H1 (cell line): ENCODE results near the gene NCAPD3. TPM values are rescaled to one million over a fixed set of nuclear protein-coding genes. Genes with fewer than 3 reads are reported as not detected.

Source experiments
- CTCF ChIA-PET: fragments of 300-600 bp; sonication (Branson Sonifier 250); formaldehyde crosslinking; loops from one replicate; lab custom pipeline; 2021; ENCODE audit not compliant: partially characterized antibody; lab: Charles Lee
- POLR2A ChIA-PET: fragments of 300-600 bp; sonication (Branson Sonifier 250); formaldehyde crosslinking; loops from one replicate; lab custom pipeline; 2021; ENCODE audit warnings: inconsistent platforms; ENCODE audit not compliant: partially characterized antibody; lab: Charles Lee
- DNase-seq, 2 experiments: peaks; one replicate each; pipeline versions ENCODE4 v3.0.0 to v3.0.0-alpha.2; 2010 to 2022; ENCODE audit warnings: low spot score in 2 of 2, low read depth in 1 of 2, mixed read lengths in 1 of 2
- FAIRE-seq: peaks from 2 replicates; lab custom pipeline; 2011; peaks lifted over from hg19 to GRCh38; lab: Jason Lieb, UNC
- H2AFZ ChIP-seq: 2 replicates; pipeline ENCODE4 v1.8.1; 2012; ENCODE audit warnings: low read length, inconsistent platforms
- H2AK5ac ChIP-seq: 2 replicates; pipeline ENCODE4 v1.6.1; 2013; ENCODE audit warnings: low read depth, low read length
- H2BK120ac ChIP-seq: replicated peaks from 2 replicates; pipeline ENCODE3; 2013; ENCODE audit warnings: low read depth, low read length, inconsistent platforms
- H2BK12ac ChIP-seq: 2 replicates; pipeline ENCODE4 v1.6.1; 2013; ENCODE audit warnings: low read depth, low read length
- H2BK15ac ChIP-seq: 2 replicates; pipeline ENCODE4 v1.6.1; 2013; ENCODE audit warnings: low read length
- H2BK20ac ChIP-seq: 2 replicates; pipeline ENCODE4 v1.6.1; 2013; ENCODE audit warnings: low read length
- H2BK5ac ChIP-seq: 2 replicates; pipeline ENCODE4 v1.6.1; 2013; ENCODE audit warnings: low read depth, low read length
- H3K14ac ChIP-seq: 2 replicates; pipeline ENCODE4 v1.6.1; 2013; ENCODE audit warnings: inconsistent platforms; ENCODE audit not compliant: insufficient read length
- H3K18ac ChIP-seq: 2 replicates; pipeline ENCODE4 v1.6.1; 2013; ENCODE audit warnings: low read length; ENCODE audit errors: extremely low read depth
- H3K23ac ChIP-seq: 2 replicates; pipeline ENCODE4 v1.6.1; 2013; ENCODE audit warnings: inconsistent platforms; ENCODE audit not compliant: insufficient read length
- H3K23me2 ChIP-seq: 2 replicates; pipeline ENCODE4 v1.6.1; 2013; ENCODE audit warnings: low read depth, low read length
- H3K27ac ChIP-seq: 2 replicates; pipeline ENCODE4 v1.6.1; 2011; ENCODE audit warnings: low read depth, low read length, inconsistent platforms
- H3K27me3 ChIP-seq, 4 experiments: replicated peaks in 1 of 4; 1 replicate in 1 of 4; 2 replicates in 3 of 4; pipeline versions ENCODE4 v1.6.1 to v1.8.1; 2011 to 2013; ENCODE audit warnings: low read length in 3 of 4, mild to moderate bottlenecking in 3 of 4, inconsistent platforms in 2 of 4, mixed read lengths in 2 of 4, moderate library complexity in 1 of 4; ENCODE audit not compliant: control insufficient read depth in 3 of 4, insufficient read depth in 3 of 4; ENCODE audit errors: extremely low read depth in 1 of 4
- H3K36me3 ChIP-seq, 4 experiments: 2 replicates each; pipeline versions ENCODE4 v1.6.1 to v1.8.1; 2011 to 2013; ENCODE audit warnings: mild to moderate bottlenecking in 4 of 4, low read length in 3 of 4, moderate library complexity in 2 of 4, control low read depth in 1 of 4, inconsistent platforms in 1 of 4; ENCODE audit not compliant: insufficient read depth in 4 of 4, control insufficient read depth in 2 of 4
- H3K4ac ChIP-seq: replicated peaks from 2 replicates; pipeline ENCODE3; 2013; ENCODE audit warnings: low read length, low read depth, mixed read lengths, inconsistent platforms; ENCODE audit not compliant: insufficient read length
- H3K4me1 ChIP-seq, 4 experiments: replicated peaks in 1 of 4; 1 replicate in 1 of 4; 2 replicates in 3 of 4; pipeline versions ENCODE4 v1.6.1 to v1.8.1; 2011 to 2013; ENCODE audit warnings: low read length in 3 of 4, inconsistent platforms in 2 of 4, mixed read lengths in 1 of 4; ENCODE audit not compliant: insufficient read depth in 4 of 4, control insufficient read depth in 3 of 4
- H3K4me2 ChIP-seq, 2 experiments: 2 replicates each; pipeline versions ENCODE4 v1.6.1 to v1.8.1; 2011 to 2013; ENCODE audit warnings: low read depth in 2 of 2, low read length in 2 of 2, control low read depth in 1 of 2, inconsistent platforms in 1 of 2, mild to moderate bottlenecking in 1 of 2; ENCODE audit not compliant: insufficient read depth in 1 of 2
- H3K4me3 ChIP-seq, 4 experiments: fragments of 200-600, 300-600 bp in 1 of 4; sonication (generic), shearing (Covaris generic), sonication (Bioruptor Twin) in 1 of 4; 2 replicates each; pipeline versions ENCODE4 v1.5.1 to v1.8.1; 2011 to 2016; ENCODE audit warnings: low read length in 4 of 4, low read depth in 3 of 4, control low read depth in 2 of 4, inconsistent platforms in 2 of 4, mild to moderate bottlenecking in 2 of 4, mixed read lengths in 1 of 4, moderate library complexity in 1 of 4; ENCODE audit not compliant: insufficient read depth in 2 of 4; ENCODE audit errors: extremely low read depth in 1 of 4
- H3K56ac ChIP-seq: replicated peaks from 2 replicates; pipeline ENCODE3; 2013; ENCODE audit warnings: low read depth, mild to moderate bottlenecking, mixed read lengths, low read length, inconsistent platforms; ENCODE audit not compliant: insufficient read length
- H3K79me1 ChIP-seq: 2 replicates; pipeline ENCODE4 v1.6.1; 2013; ENCODE audit warnings: low read depth, low read length, control low read depth
- H3K79me2 ChIP-seq, 2 experiments: 2 replicates each; pipeline versions ENCODE4 v1.6.1 to v1.8.1; 2012 to 2013; ENCODE audit warnings: low read length in 2 of 2, mild to moderate bottlenecking in 2 of 2, inconsistent platforms in 1 of 2; ENCODE audit not compliant: insufficient read depth in 2 of 2, control insufficient read depth in 1 of 2
- H3K9ac ChIP-seq, 4 experiments: replicated peaks in 1 of 4; 1 replicate in 1 of 4; 2 replicates in 3 of 4; pipeline versions ENCODE4 v1.6.1 to v1.8.1; 2011 to 2013; ENCODE audit warnings: low read depth in 3 of 4, low read length in 3 of 4, control low read depth in 2 of 4, mild to moderate bottlenecking in 2 of 4, moderate library complexity in 2 of 4, inconsistent platforms in 1 of 4; ENCODE audit errors: extremely low read depth in 1 of 4
- H3K9me3 ChIP-seq, 2 experiments: 2 replicates each; pipeline versions ENCODE4 v1.6.1 to v1.8.1; 2012 to 2013; ENCODE audit warnings: mild to moderate bottlenecking in 2 of 2, moderate library complexity in 2 of 2, control low read depth in 1 of 2, inconsistent platforms in 1 of 2, low read depth in 1 of 2, low read length in 1 of 2, mixed read lengths in 1 of 2; ENCODE audit not compliant: insufficient read depth in 2 of 2
- H4K20me1 ChIP-seq, 2 experiments: replicated peaks in 1 of 2; 2 replicates each; pipeline versions ENCODE3 to v1.8.1; 2011 to 2013; ENCODE audit warnings: inconsistent platforms in 2 of 2, low read length in 2 of 2, mild to moderate bottlenecking in 1 of 2; ENCODE audit not compliant: insufficient read depth in 2 of 2, control insufficient read depth in 1 of 2
- H4K5ac ChIP-seq: 2 replicates; pipeline ENCODE4 v1.6.1; 2013; ENCODE audit warnings: low read length, low read depth, mixed read lengths, inconsistent platforms; ENCODE audit not compliant: insufficient read length
- H4K8ac ChIP-seq: 2 replicates; pipeline ENCODE4 v1.8.0; 2013; ENCODE audit warnings: mild to moderate bottlenecking, moderate library complexity, low read length, inconsistent platforms; ENCODE audit not compliant: insufficient read depth; ENCODE audit errors: extremely low read depth
- H4K91ac ChIP-seq: replicated peaks from 2 replicates; pipeline ENCODE3; 2013; ENCODE audit warnings: low read length, mixed read lengths, inconsistent platforms; ENCODE audit not compliant: insufficient read length
- RAD21 ChIP-seq, 2 experiments: IDR thresholded peaks in 1 of 2; conservative IDR thresholded peaks in 1 of 2; 2 replicates each; pipeline ENCODE4 v1.6.1; 2011; ENCODE audit warnings: low read depth in 2 of 2, low read length in 2 of 2, improper control_type of control experiment in 1 of 2, inconsistent platforms in 1 of 2, mild to moderate bottlenecking in 1 of 2, moderate library complexity in 1 of 2
- WGBS, 2 experiments: shearing (Covaris generic) in 1 of 2; methylation state at CpG; one replicate each; pipeline versions ENCODE4 v1.1.6 to v1.1.7; 2013 to 2015; ENCODE audit warnings: low lambda C conversion rate in 2 of 2, mixed read lengths in 2 of 2, inconsistent platforms in 1 of 2, low coverage in 1 of 2, missing lambda C conversion rate in 1 of 2; ENCODE audit not compliant: insufficient replicate concordance in 2 of 2, insufficient coverage in 1 of 2, insufficient read length in 1 of 2; ENCODE audit errors: extremely low coverage in 1 of 2, missing lambda C conversion rate in 1 of 2; 5-methylcytosine and 5-hydroxymethylcytosine counted together
- polyA plus RNA-seq, 7 experiments: library from polyadenylated mRNA; depleted of rRNA in 3 of 7; stranded (reverse) in 5 of 7; unstranded in 2 of 7; fragments of >200 nt in 5 of 7; fragments of 200-250 nt in 2 of 7; gene quantifications; 1 replicate in 5 of 7; 2 replicates in 1 of 7; 4 replicates in 1 of 7; pipeline versions ENCODE4 v1.2.1 to v1.2.3, GENCODE V29; 2011 to 2013; ENCODE audit warnings: missing spikeins in 2 of 7, mixed read lengths in 2 of 7
- total RNA-seq: library from RNA; stranded (reverse); fragmentation: NEBNext Ultra II Directional; extraction: Animal tissue kit (Norgen Biotek cat#: 25700); gene quantifications from 2 replicates; pipeline ENCODE4 v1.2.1, GENCODE V29; 2021

NCAPD3 gene
- total and polyA plus RNA-seq, 2 of the 8 experiments (the other 6 are each of a cell fraction or from before 2014, with no cell fraction given): 26.5 to 55.2 TPM

- Histone ChIP-seq H3K27ac (no peak overlapping the region), H3K4ac (no peak overlapping the region), H3K79me1 (peaks cover 2% of the 10 kb centered on the region; the same call in 1 of the 2 replicates), H3K4me2 (no peak overlapping the region), H2BK5ac (no peak overlapping the region), H2AFZ (no peak overlapping the region), H2AK5ac (no peak overlapping the region), H4K91ac (no peak overlapping the region), H4K5ac (no peak overlapping the region), H3K79me2 (peaks cover 0 to 3% of the 10 kb centered on the region in 2 experiments; a peak in 1 of 4 replicates), H2BK120ac (no peak overlapping the region), H2BK12ac (no peak overlapping the region), H2BK20ac (no peak overlapping the region), H3K14ac (no peak overlapping the region), H2BK15ac (no peak overlapping the region), H3K4me3 (no peak overlapping the region), H3K9ac (no peak overlapping the region), H3K23me2 (no peaks in the 10 kb centered on the region; the same call in 1 of the 2 replicates), H3K9me3 (no peaks in the 10 kb centered on the region), H4K20me1 (peaks cover 0 to 4% of the 10 kb centered on the region in 2 experiments), H3K18ac (no peak overlapping the region), H3K27me3 (no peaks in the 10 kb centered on the region), H3K56ac (no peak overlapping the region), H3K36me3 (peaks cover 18 to 79% (median 55%) of the 10 kb centered on the region in 4 experiments; a peak in 7 of 8 replicates), H4K8ac (no peak overlapping the region), H3K23ac (no peak overlapping the region), H3K4me1 (no peaks in the 10 kb centered on the region)
- ChIA-PET CTCF (interaction anchor here (1.8 kb wide), 1 partner anchor 9 kb away, joined by 4 read pairs; no protein-coding TSS in a partner anchor), POLR2A (no interaction called here)
- FAIRE-seq (no peak), DNase-seq (no peak)
- 96% methylated on average over 9 of the region's 9 CpGs; no CpG with 5 or more reads in 1 of the 2 experiments for WGBS, 2 experiments
- TF ChIP-seq RAD21 (IDR thresholded peaks at IDR 0.05 in 1 of 2, conservative IDR thresholded peaks at IDR 0.05 in 1 of 2; ENCODE audit: low read depth in 2 of 2, low read length in 2 of 2): no peak
These were observed 18.0 kb downstream of the NCAPD3 start for GRCh38 chr11:134205729-134206128.
